SH-SY5Y (cell line): ENCODE data around the gene GRIN2A.

Experiments used
- GATA2 ChIP-seq: IDR thresholded peaks from 2 replicates; pipeline ENCODE4 v1.6.1; 2011; ENCODE audit warnings: mild to moderate bottlenecking, low read depth, low read length
- GATA3 ChIP-seq: IDR thresholded peaks from 2 replicates; pipeline ENCODE4 v1.6.1; 2011; ENCODE audit warnings: low read depth, mild to moderate bottlenecking, low read length, moderate library complexity

- TF ChIP-seq GATA3 (no peak), GATA2 (no peak)
These were observed 224.8 kb downstream of the GRIN2A start for GRCh38 chr16:9957433-9957832.
